H1 (cell line): Measurements from ENCODE around the gene PLCB1. TPM values are rescaled to one million over a fixed set of nuclear protein-coding genes. Genes with fewer than 3 reads are reported as not detected.

Experiments
- CTCF ChIA-PET: fragments of 300-600 bp; sonication (Branson Sonifier 250); formaldehyde crosslinking; loops from one replicate; lab custom pipeline; 2021; ENCODE audit not compliant: partially characterized antibody; lab: Charles Lee
- POLR2A ChIA-PET: fragments of 300-600 bp; sonication (Branson Sonifier 250); formaldehyde crosslinking; loops from one replicate; lab custom pipeline; 2021; ENCODE audit warnings: inconsistent platforms; ENCODE audit not compliant: partially characterized antibody; lab: Charles Lee
- DNase-seq, 2 experiments: peaks; one replicate each; pipeline versions ENCODE4 v3.0.0 to v3.0.0-alpha.2; 2010 to 2022; ENCODE audit warnings: low spot score in 2 of 2, low read depth in 1 of 2, mixed read lengths in 1 of 2
- FAIRE-seq: peaks from 2 replicates; lab custom pipeline; 2011; peaks lifted over from hg19 to GRCh38; lab: Jason Lieb, UNC
- H2AFZ ChIP-seq: 2 replicates; pipeline ENCODE4 v1.8.1; 2012; ENCODE audit warnings: low read length, inconsistent platforms
- H2AK5ac ChIP-seq: 2 replicates; pipeline ENCODE4 v1.6.1; 2013; ENCODE audit warnings: low read depth, low read length
- H2BK120ac ChIP-seq: replicated peaks from 2 replicates; pipeline ENCODE3; 2013; ENCODE audit warnings: low read depth, low read length, inconsistent platforms
- H2BK12ac ChIP-seq: 2 replicates; pipeline ENCODE4 v1.6.1; 2013; ENCODE audit warnings: low read depth, low read length
- H2BK15ac ChIP-seq: 2 replicates; pipeline ENCODE4 v1.6.1; 2013; ENCODE audit warnings: low read length
- H2BK20ac ChIP-seq: 2 replicates; pipeline ENCODE4 v1.6.1; 2013; ENCODE audit warnings: low read length
- H2BK5ac ChIP-seq: 2 replicates; pipeline ENCODE4 v1.6.1; 2013; ENCODE audit warnings: low read depth, low read length
- H3K14ac ChIP-seq: 2 replicates; pipeline ENCODE4 v1.6.1; 2013; ENCODE audit warnings: inconsistent platforms; ENCODE audit not compliant: insufficient read length
- H3K18ac ChIP-seq: 2 replicates; pipeline ENCODE4 v1.6.1; 2013; ENCODE audit warnings: low read length; ENCODE audit errors: extremely low read depth
- H3K23ac ChIP-seq: 2 replicates; pipeline ENCODE4 v1.6.1; 2013; ENCODE audit warnings: inconsistent platforms; ENCODE audit not compliant: insufficient read length
- H3K23me2 ChIP-seq: 2 replicates; pipeline ENCODE4 v1.6.1; 2013; ENCODE audit warnings: low read depth, low read length
- H3K27ac ChIP-seq: 2 replicates; pipeline ENCODE4 v1.6.1; 2011; ENCODE audit warnings: low read depth, low read length, inconsistent platforms
- H3K27me3 ChIP-seq, 4 experiments: replicated peaks in 1 of 4; 1 replicate in 1 of 4; 2 replicates in 3 of 4; pipeline versions ENCODE4 v1.6.1 to v1.8.1; 2011 to 2013; ENCODE audit warnings: low read length in 3 of 4, mild to moderate bottlenecking in 3 of 4, inconsistent platforms in 2 of 4, mixed read lengths in 2 of 4, moderate library complexity in 1 of 4; ENCODE audit not compliant: control insufficient read depth in 3 of 4, insufficient read depth in 3 of 4; ENCODE audit errors: extremely low read depth in 1 of 4
- H3K36me3 ChIP-seq, 4 experiments: 2 replicates each; pipeline versions ENCODE4 v1.6.1 to v1.8.1; 2011 to 2013; ENCODE audit warnings: mild to moderate bottlenecking in 4 of 4, low read length in 3 of 4, moderate library complexity in 2 of 4, control low read depth in 1 of 4, inconsistent platforms in 1 of 4; ENCODE audit not compliant: insufficient read depth in 4 of 4, control insufficient read depth in 2 of 4
- H3K4ac ChIP-seq: replicated peaks from 2 replicates; pipeline ENCODE3; 2013; ENCODE audit warnings: low read length, low read depth, mixed read lengths, inconsistent platforms; ENCODE audit not compliant: insufficient read length
- H3K4me1 ChIP-seq, 4 experiments: replicated peaks in 1 of 4; 1 replicate in 1 of 4; 2 replicates in 3 of 4; pipeline versions ENCODE4 v1.6.1 to v1.8.1; 2011 to 2013; ENCODE audit warnings: low read length in 3 of 4, inconsistent platforms in 2 of 4, mixed read lengths in 1 of 4; ENCODE audit not compliant: insufficient read depth in 4 of 4, control insufficient read depth in 3 of 4
- H3K4me2 ChIP-seq, 2 experiments: 2 replicates each; pipeline versions ENCODE4 v1.6.1 to v1.8.1; 2011 to 2013; ENCODE audit warnings: low read depth in 2 of 2, low read length in 2 of 2, control low read depth in 1 of 2, inconsistent platforms in 1 of 2, mild to moderate bottlenecking in 1 of 2; ENCODE audit not compliant: insufficient read depth in 1 of 2
- H3K4me3 ChIP-seq, 4 experiments: fragments of 200-600, 300-600 bp in 1 of 4; sonication (generic), shearing (Covaris generic), sonication (Bioruptor Twin) in 1 of 4; 2 replicates each; pipeline versions ENCODE4 v1.5.1 to v1.8.1; 2011 to 2016; ENCODE audit warnings: low read length in 4 of 4, low read depth in 3 of 4, control low read depth in 2 of 4, inconsistent platforms in 2 of 4, mild to moderate bottlenecking in 2 of 4, mixed read lengths in 1 of 4, moderate library complexity in 1 of 4; ENCODE audit not compliant: insufficient read depth in 2 of 4; ENCODE audit errors: extremely low read depth in 1 of 4
- H3K56ac ChIP-seq: replicated peaks from 2 replicates; pipeline ENCODE3; 2013; ENCODE audit warnings: low read depth, mild to moderate bottlenecking, mixed read lengths, low read length, inconsistent platforms; ENCODE audit not compliant: insufficient read length
- H3K79me1 ChIP-seq: 2 replicates; pipeline ENCODE4 v1.6.1; 2013; ENCODE audit warnings: low read depth, low read length, control low read depth
- H3K79me2 ChIP-seq, 2 experiments: 2 replicates each; pipeline versions ENCODE4 v1.6.1 to v1.8.1; 2012 to 2013; ENCODE audit warnings: low read length in 2 of 2, mild to moderate bottlenecking in 2 of 2, inconsistent platforms in 1 of 2; ENCODE audit not compliant: insufficient read depth in 2 of 2, control insufficient read depth in 1 of 2
- H3K9ac ChIP-seq, 4 experiments: replicated peaks in 1 of 4; 1 replicate in 1 of 4; 2 replicates in 3 of 4; pipeline versions ENCODE4 v1.6.1 to v1.8.1; 2011 to 2013; ENCODE audit warnings: low read depth in 3 of 4, low read length in 3 of 4, control low read depth in 2 of 4, mild to moderate bottlenecking in 2 of 4, moderate library complexity in 2 of 4, inconsistent platforms in 1 of 4; ENCODE audit errors: extremely low read depth in 1 of 4
- H3K9me3 ChIP-seq, 2 experiments: 2 replicates each; pipeline versions ENCODE4 v1.6.1 to v1.8.1; 2012 to 2013; ENCODE audit warnings: mild to moderate bottlenecking in 2 of 2, moderate library complexity in 2 of 2, control low read depth in 1 of 2, inconsistent platforms in 1 of 2, low read depth in 1 of 2, low read length in 1 of 2, mixed read lengths in 1 of 2; ENCODE audit not compliant: insufficient read depth in 2 of 2
- H4K20me1 ChIP-seq, 2 experiments: replicated peaks in 1 of 2; 2 replicates each; pipeline versions ENCODE3 to v1.8.1; 2011 to 2013; ENCODE audit warnings: inconsistent platforms in 2 of 2, low read length in 2 of 2, mild to moderate bottlenecking in 1 of 2; ENCODE audit not compliant: insufficient read depth in 2 of 2, control insufficient read depth in 1 of 2
- H4K5ac ChIP-seq: 2 replicates; pipeline ENCODE4 v1.6.1; 2013; ENCODE audit warnings: low read length, low read depth, mixed read lengths, inconsistent platforms; ENCODE audit not compliant: insufficient read length
- H4K8ac ChIP-seq: 2 replicates; pipeline ENCODE4 v1.8.0; 2013; ENCODE audit warnings: mild to moderate bottlenecking, moderate library complexity, low read length, inconsistent platforms; ENCODE audit not compliant: insufficient read depth; ENCODE audit errors: extremely low read depth
- H4K91ac ChIP-seq: replicated peaks from 2 replicates; pipeline ENCODE3; 2013; ENCODE audit warnings: low read length, mixed read lengths, inconsistent platforms; ENCODE audit not compliant: insufficient read length
- ASH2L ChIP-seq: fragments of 200-600, 300-600 bp; sonication (generic); IDR thresholded peaks from one replicate; pipeline ENCODE4 v1.7.1; 2017; ENCODE audit warnings: low read length
- BACH1 ChIP-seq: IDR thresholded peaks from 2 replicates; pipeline ENCODE4 v1.6.1; 2012; ENCODE audit warnings: low read length, improper control_type of control experiment
- CEBPB ChIP-seq: IDR thresholded peaks from 2 replicates; pipeline ENCODE4 v1.6.1; 2012; ENCODE audit warnings: low read depth, low read length
- JUN ChIP-seq: IDR thresholded peaks from 2 replicates; pipeline ENCODE4 v1.6.1; 2011; ENCODE audit warnings: low read depth, mild to moderate bottlenecking, improper control_type of control experiment, low read length
- JUND ChIP-seq: IDR thresholded peaks from 2 replicates; pipeline ENCODE4 v1.6.1; 2011; ENCODE audit warnings: mild to moderate bottlenecking, improper control_type of control experiment, low read length
- NRF1 ChIP-seq: IDR thresholded peaks from 2 replicates; pipeline ENCODE4 v1.6.1; 2011; ENCODE audit warnings: mild to moderate bottlenecking, low read depth, low read length, improper control_type of control experiment
- RBBP5 ChIP-seq: IDR thresholded peaks from 2 replicates; pipeline ENCODE4 v1.7.1; 2012; ENCODE audit warnings: low read depth, mild to moderate bottlenecking, inconsistent platforms, low read length, moderate library complexity, borderline replicate concordance
- RXRA ChIP-seq: IDR thresholded peaks from 2 replicates; pipeline ENCODE4 v1.6.1; 2011; ENCODE audit warnings: low read depth, mild to moderate bottlenecking, low read length, moderate library complexity; ENCODE audit not compliant: insufficient read depth
- SIRT6 ChIP-seq: IDR thresholded peaks from one replicate; pipeline ENCODE4 v1.7.1; 2012; ENCODE audit warnings: low read length, inconsistent platforms
- SRF ChIP-seq: IDR thresholded peaks from 2 replicates; pipeline ENCODE4 v1.6.1; 2011; ENCODE audit warnings: mild to moderate bottlenecking, low read depth, low read length, moderate library complexity
- YY1 ChIP-seq: IDR thresholded peaks from 2 replicates; pipeline ENCODE4 v1.6.1; 2011; ENCODE audit warnings: low read depth, mild to moderate bottlenecking, low read length
- ZNF274 ChIP-seq: IDR thresholded peaks from 2 replicates; pipeline ENCODE4 v1.7.0; 2012; ENCODE audit warnings: low read length, borderline replicate concordance; ENCODE audit errors: extremely low read depth
- WGBS, 2 experiments: shearing (Covaris generic) in 1 of 2; methylation state at CpG; one replicate each; pipeline versions ENCODE4 v1.1.6 to v1.1.7; 2013 to 2015; ENCODE audit warnings: low lambda C conversion rate in 2 of 2, mixed read lengths in 2 of 2, inconsistent platforms in 1 of 2, low coverage in 1 of 2, missing lambda C conversion rate in 1 of 2; ENCODE audit not compliant: insufficient replicate concordance in 2 of 2, insufficient coverage in 1 of 2, insufficient read length in 1 of 2; ENCODE audit errors: extremely low coverage in 1 of 2, missing lambda C conversion rate in 1 of 2; 5-methylcytosine and 5-hydroxymethylcytosine counted together
- polyA plus RNA-seq, 7 experiments: library from polyadenylated mRNA; depleted of rRNA in 3 of 7; stranded (reverse) in 5 of 7; unstranded in 2 of 7; fragments of >200 nt in 5 of 7; fragments of 200-250 nt in 2 of 7; gene quantifications; 1 replicate in 5 of 7; 2 replicates in 1 of 7; 4 replicates in 1 of 7; pipeline versions ENCODE4 v1.2.1 to v1.2.3, GENCODE V29; 2011 to 2013; ENCODE audit warnings: missing spikeins in 2 of 7, mixed read lengths in 2 of 7
- total RNA-seq: library from RNA; stranded (reverse); fragmentation: NEBNext Ultra II Directional; extraction: Animal tissue kit (Norgen Biotek cat#: 25700); gene quantifications from 2 replicates; pipeline ENCODE4 v1.2.1, GENCODE V29; 2021
- TF ChIP-seq, protein P1 (sequence below): IDR thresholded peaks from 2 replicates; pipeline ENCODE4 v1.6.1; 2012; ENCODE audit warnings: inconsistent platforms

PLCB1 gene
- total and polyA plus RNA-seq, 2 of the 8 experiments (the other 6 are each of a cell fraction or from before 2014, with no cell fraction given): 2.6 to 9.1 TPM

DNA sequence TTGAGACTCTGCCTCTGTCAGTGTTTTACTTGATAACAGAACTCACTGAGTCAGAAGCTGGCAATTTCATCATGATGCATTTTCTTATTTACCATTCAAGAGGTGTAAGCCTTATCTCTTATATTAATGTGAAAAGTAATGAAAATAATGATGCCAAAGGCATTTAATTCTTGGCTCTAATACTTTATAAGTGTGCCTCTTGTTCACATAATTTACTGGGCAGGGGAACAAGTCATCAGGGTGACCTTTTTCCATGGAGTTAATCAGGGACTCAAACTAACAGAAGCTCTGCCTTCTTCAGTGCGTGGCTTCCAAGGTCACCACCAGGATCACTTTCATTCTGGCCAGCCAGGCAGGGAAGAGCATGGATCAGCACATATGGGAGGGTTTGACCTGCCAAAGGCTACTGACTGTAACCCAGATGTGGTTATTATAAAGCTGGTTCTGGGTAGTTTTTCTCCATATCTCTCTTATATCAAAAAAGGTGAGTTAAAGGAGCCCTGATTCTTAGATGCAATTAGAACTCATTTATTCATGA lies 5.2 kb upstream of the PLCB1 start:
- POLR2A ChIA-PET: interaction anchor here (1.5 kb wide), 1 partner anchor 11 kb away, joined by 4 read pairs; no protein-coding TSS in a partner anchor
- Histone ChIP-seq H2BK120ac (no peak overlapping the region), H3K23me2 (no peaks in the 10 kb centered on the region; the same call in 1 of the 2 replicates), H2AFZ (no peak overlapping the region), H4K20me1 (no peaks in the 10 kb centered on the region), H2AK5ac (no peak overlapping the region), H3K4me2 (no peak overlapping the region), H2BK5ac (no peak overlapping the region; the same call in 1 of the 2 replicates), H4K8ac (no peak overlapping the region), H3K4me3 (no peak overlapping the region), H3K14ac (no peak overlapping the region), H2BK12ac (no peak overlapping the region), H3K27me3 (peaks cover 0 to 8% (median 5%) of the 10 kb centered on the region in 4 experiments; a peak in 4 of 7 replicates), H3K9ac (no peak overlapping the region), H4K5ac (no peak overlapping the region), H3K23ac (no peak overlapping the region), H4K91ac (no peak overlapping the region), H3K27ac (no peak overlapping the region), H3K56ac (no peak overlapping the region), H3K4me1 (peaks cover 0 to 6% (median 0%) of the 10 kb centered on the region in 4 experiments; a peak in 1 of 7 replicates), H3K9me3 (no peaks in the 10 kb centered on the region), H3K79me2 (no peaks in the 10 kb centered on the region; a peak in 1 of 4 replicates), H3K4ac (no peak overlapping the region), H3K79me1 (no peaks in the 10 kb centered on the region), H2BK15ac (no peak overlapping the region), H3K36me3 (no peaks in the 10 kb centered on the region), H2BK20ac (no peak overlapping the region), H3K18ac (no peak overlapping the region)
- FAIRE-seq (no peak), DNase-seq (no peak)
- no peak for TF ChIP-seq RBBP5
- TF ChIP-seq, protein P1, sequence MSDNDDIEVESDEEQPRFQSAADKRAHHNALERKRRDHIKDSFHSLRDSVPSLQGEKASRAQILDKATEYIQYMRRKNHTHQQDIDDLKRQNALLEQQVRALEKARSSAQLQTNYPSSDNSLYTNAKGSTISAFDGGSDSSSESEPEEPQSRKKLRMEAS: no peak
- TF ChIP-seq JUN: no peak
- TF ChIP-seq NRF1: no peak
- TF ChIP-seq SRF: no peak
- TF ChIP-seq YY1: no peak
- no peak for TF ChIP-seq ZNF274
- TF ChIP-seq RXRA: no peak
- TF ChIP-seq JUND: no peak
- no peak for TF ChIP-seq BACH1
- TF ChIP-seq SIRT6: no peak
- TF ChIP-seq CEBPB: no peak
- TF ChIP-seq ASH2L: no peak
- CTCF ChIA-PET: interaction anchor here (0.5 to 6.9 kb wide), 6 partner anchors 37 to 623 kb away, joined by 3 to 31 read pairs (median 7); no protein-coding TSS in a partner anchor
- WGBS, 2 experiments: 86% methylated on average over 1 of the region's 1 CpG; no CpG with 5 or more reads in 1 of the 2 experiments
